H9 (cell line): ENCODE measurements around the gene RNASE7. TPM values are rescaled to one million over a fixed set of nuclear protein-coding genes. Genes with fewer than 3 reads are reported as not detected.

Experiments
- DNase-seq: peaks from one replicate; pipeline ENCODE4 v3.0.0-alpha.2; 2017
- H2AFZ ChIP-seq: one replicate; pipeline ENCODE4 v1.6.1; 2013; ENCODE audit warnings: mild to moderate bottlenecking, low read length, control low read depth, moderate library complexity
- H2AK5ac ChIP-seq: 2 replicates; pipeline ENCODE4 v1.6.1; 2013; ENCODE audit warnings: low read length, control low read depth, mixed read lengths; ENCODE audit not compliant: insufficient read length
- H2BK120ac ChIP-seq: one replicate; pipeline ENCODE4 v1.6.1; 2013; ENCODE audit warnings: low read depth, mild to moderate bottlenecking, low read length, control low read depth, inconsistent platforms; ENCODE audit not compliant: poor library complexity, severe bottlenecking
- H2BK12ac ChIP-seq: 2 replicates; pipeline ENCODE4 v1.6.1; 2013; ENCODE audit warnings: low read length, control low read depth, mixed read lengths, low read depth; ENCODE audit not compliant: insufficient read length
- H2BK15ac ChIP-seq: 2 replicates; pipeline ENCODE4 v1.6.1; 2013; ENCODE audit warnings: low read depth, low read length, control low read depth
- H2BK20ac ChIP-seq: one replicate; pipeline ENCODE4 v1.6.1; 2013; ENCODE audit warnings: low read depth, mild to moderate bottlenecking, low read length, control low read depth, inconsistent platforms; ENCODE audit not compliant: poor library complexity, severe bottlenecking
- H2BK5ac ChIP-seq: 2 replicates; pipeline ENCODE4 v1.6.1; 2013; ENCODE audit warnings: low read length, control low read depth, mixed read lengths; ENCODE audit not compliant: insufficient read length
- H3K14ac ChIP-seq: 2 replicates; pipeline ENCODE4 v1.6.1; 2013; ENCODE audit warnings: low read length, control low read depth; ENCODE audit not compliant: insufficient read depth
- H3K18ac ChIP-seq: 2 replicates; pipeline ENCODE4 v1.6.1; 2013; ENCODE audit warnings: low read depth, mild to moderate bottlenecking, mixed read lengths, low read length, control low read depth; ENCODE audit not compliant: insufficient read length
- H3K23ac ChIP-seq: 2 replicates; pipeline ENCODE4 v1.6.1; 2013; ENCODE audit warnings: low read length, control low read depth, mixed read lengths, low read depth; ENCODE audit not compliant: insufficient read length
- H3K23me2 ChIP-seq: 2 replicates; pipeline ENCODE4 v1.6.1; 2013; ENCODE audit warnings: low read depth, mild to moderate bottlenecking, mixed read lengths, low read length, control low read depth; ENCODE audit not compliant: insufficient read length, poor library complexity, severe bottlenecking
- H3K27ac ChIP-seq: 2 replicates; pipeline ENCODE4 v1.5.1; 2013; ENCODE audit warnings: low read length, control low read depth, mixed read lengths, low read depth; ENCODE audit not compliant: insufficient read length
- H3K27me3 ChIP-seq: 2 replicates; pipeline ENCODE4 v1.6.1; 2013; ENCODE audit warnings: low read length, control low read depth, inconsistent platforms; ENCODE audit not compliant: insufficient read depth
- H3K4ac ChIP-seq: 2 replicates; pipeline ENCODE4 v1.6.1; 2013; ENCODE audit warnings: low read depth, mild to moderate bottlenecking, control low read depth, inconsistent platforms, low read length, moderate library complexity
- H3K4me1 ChIP-seq: 2 replicates; pipeline ENCODE4 v1.6.1; 2013; ENCODE audit warnings: low read length, control low read depth, inconsistent platforms; ENCODE audit not compliant: insufficient read depth
- H3K4me2 ChIP-seq: 2 replicates; pipeline ENCODE4 v1.6.1; 2013; ENCODE audit warnings: low read length, control low read depth, mixed read lengths; ENCODE audit not compliant: insufficient read length, insufficient read depth
- H3K56ac ChIP-seq: 2 replicates; pipeline ENCODE4 v1.6.1; 2013; ENCODE audit warnings: low read depth, mild to moderate bottlenecking, mixed read lengths, low read length, control low read depth; ENCODE audit not compliant: insufficient read length
- H3K79me1 ChIP-seq: 2 replicates; pipeline ENCODE4 v1.6.1; 2013; ENCODE audit warnings: low read depth, mild to moderate bottlenecking, moderate library complexity, low read length, control low read depth, inconsistent platforms; ENCODE audit not compliant: insufficient read depth, poor library complexity, severe bottlenecking
- H3K79me2 ChIP-seq: 2 replicates; pipeline ENCODE4 v1.6.1; 2013; ENCODE audit warnings: low read length, control low read depth, inconsistent platforms; ENCODE audit not compliant: insufficient read depth
- H3K9ac ChIP-seq: 2 replicates; pipeline ENCODE4 v1.6.1; 2013; ENCODE audit warnings: low read length, control low read depth, mixed read lengths; ENCODE audit not compliant: insufficient read length; ENCODE audit errors: extremely low read depth
- H3K9me3 ChIP-seq: one replicate; pipeline ENCODE4 v1.6.1; 2013; ENCODE audit warnings: low read depth, low read length, inconsistent platforms; ENCODE audit not compliant: control insufficient read depth
- H3T11ph ChIP-seq: one replicate; pipeline ENCODE4 v1.6.1; 2013; ENCODE audit warnings: mild to moderate bottlenecking, low read length, control low read depth, inconsistent platforms
- H4K20me1 ChIP-seq: one replicate; pipeline ENCODE4 v1.6.1; 2013; ENCODE audit not compliant: control insufficient read depth, insufficient read length, insufficient read depth
- H4K5ac ChIP-seq: 2 replicates; pipeline ENCODE4 v1.6.1; 2013; ENCODE audit warnings: low read depth, mild to moderate bottlenecking, mixed read lengths, low read length, control low read depth; ENCODE audit not compliant: insufficient read length
- H4K8ac ChIP-seq: replicated peaks from 2 replicates; pipeline ENCODE4 v1.6.1; 2013; ENCODE audit warnings: low read length, control low read depth, mixed read lengths, low read depth; ENCODE audit not compliant: insufficient read length
- H4K91ac ChIP-seq: 2 replicates; pipeline ENCODE4 v1.6.1; 2013; ENCODE audit warnings: low read depth, mild to moderate bottlenecking, moderate library complexity, mixed read lengths, low read length, control low read depth; ENCODE audit not compliant: insufficient read length
- H3K27ac Mint-ChIP-seq, 3 experiments: 2 replicates in 2 of 3; 3 replicates in 1 of 3; pipeline ENCODE4 v1.8.0; 2020 to 2021; ENCODE audit warnings: mixed read lengths in 3 of 3, mild to moderate bottlenecking in 1 of 3, moderate library complexity in 1 of 3
- H3K27me3 Mint-ChIP-seq: 2 replicates; pipeline ENCODE4 v1.8.0; 2021; ENCODE audit warnings: low read depth, mild to moderate bottlenecking, moderate library complexity, mixed read lengths
- H3K36me3 Mint-ChIP-seq, 3 experiments: 2 replicates in 2 of 3; 3 replicates in 1 of 3; pipeline ENCODE4 v1.8.0; 2020 to 2021; ENCODE audit warnings: low read depth in 3 of 3, mixed read lengths in 3 of 3; ENCODE audit not compliant: insufficient read depth in 1 of 3
- H3K4me1 Mint-ChIP-seq, 2 experiments: 2 replicates each; pipeline ENCODE4 v1.8.0; 2020; ENCODE audit warnings: mixed read lengths in 2 of 2
- H3K4me3 Mint-ChIP-seq, 2 experiments: 2 replicates in 1 of 2; 3 replicates in 1 of 2; pipeline ENCODE4 v1.8.0; 2020 to 2021; ENCODE audit warnings: mild to moderate bottlenecking in 2 of 2, mixed read lengths in 2 of 2, moderate library complexity in 1 of 2
- H3K9me3 Mint-ChIP-seq, 2 experiments: 2 replicates in 1 of 2; 3 replicates in 1 of 2; pipeline ENCODE4 v1.8.0; 2020; ENCODE audit warnings: mild to moderate bottlenecking in 2 of 2, mixed read lengths in 2 of 2, moderate library complexity in 1 of 2
- WGBS: extraction: QIAGEN DNeasy Blood & Tissue Kit; methylation state at CpG from one replicate; pipeline ENCODE4 v1.1.7; 2013; ENCODE audit warnings: missing lambda C conversion rate, low lambda C conversion rate, mixed read lengths; ENCODE audit not compliant: insufficient read length; ENCODE audit errors: extremely low coverage; 5-methylcytosine and 5-hydroxymethylcytosine counted together
- total RNA-seq: library from RNA; stranded (reverse); gene quantifications from 2 replicates; pipeline ENCODE4 v1.2.1, GENCODE V29; 2021
- TF ChIP-seq, protein P1 (sequence below): fragments of 200-600 bp; sonication (generic); conservative IDR thresholded peaks from 3 replicates; pipeline ENCODE4 v1.8.0; 2021; ENCODE audit warnings: antibody characterized with exemption, mild to moderate bottlenecking

Gene RNASE7
- total RNA-seq, 1 experiment from 2014 or later: not detected

DNA sequence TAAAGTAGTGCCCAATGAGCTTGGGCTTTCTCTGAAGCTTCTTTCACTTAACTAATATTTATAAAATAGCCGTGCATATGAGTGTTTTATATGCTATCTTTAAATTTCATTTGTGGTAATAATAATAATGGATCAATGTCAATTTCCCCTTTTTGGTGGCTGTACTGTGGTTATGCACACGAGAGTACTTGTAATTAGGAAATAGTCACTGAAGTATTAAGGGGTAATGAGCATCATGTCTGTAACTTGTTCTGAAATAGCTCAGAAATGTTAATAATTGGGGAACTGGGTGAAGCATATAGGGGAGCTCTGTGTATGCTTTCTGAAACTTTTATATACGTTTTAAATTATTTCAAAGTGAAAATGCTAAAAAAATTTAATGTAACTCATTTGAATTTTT is 8.4 kb downstream of the RNASE7 start:
- H3K9me3 Mint-ChIP-seq: no peaks in the 10 kb centered on the region
- no peak overlapping the region for H4K5ac ChIP-seq

More for the DNA sequence above, 8.4 kb downstream of the RNASE7 start:
- Histone ChIP-seq H3T11ph (no peak overlapping the region), H2BK120ac (no peak overlapping the region), H3K79me1 (no peaks in the 10 kb centered on the region), H3K14ac (no peak overlapping the region), H3K4me2 (no peak overlapping the region), H2BK20ac (no peak overlapping the region), H3K4me1 (no peaks in the 10 kb centered on the region; the same call in 1 of the 2 replicates), H3K79me2 (no peaks in the 10 kb centered on the region), H4K8ac (no peak overlapping the region), H3K27ac (no peak overlapping the region), H2AFZ (no peak overlapping the region), H3K23ac (no peak overlapping the region), H2BK5ac (no peak overlapping the region), H3K56ac (no peak overlapping the region), H4K20me1 (no peaks in the 10 kb centered on the region), H2BK12ac (no peak overlapping the region), H2AK5ac (no peak overlapping the region), H3K4ac (no peak overlapping the region), H3K23me2 (no peaks in the 10 kb centered on the region), H3K18ac (no peak overlapping the region), H4K91ac (no peak overlapping the region), H3K9ac (no peak overlapping the region), H3K9me3 (no peaks in the 10 kb centered on the region), H2BK15ac (no peak overlapping the region), H3K27me3 (no peaks in the 10 kb centered on the region)
- Mint-ChIP-seq H3K4me3 (no peak overlapping the region), H3K36me3 (no peaks in the 10 kb centered on the region), H3K27ac (no peak overlapping the region), H3K27me3 (peaks cover 6% of the 10 kb centered on the region; the same call in 1 of the 2 replicates), H3K4me1 (peaks cover 7 to 10% of the 10 kb centered on the region in 2 experiments)
- TF ChIP-seq, protein P1, sequence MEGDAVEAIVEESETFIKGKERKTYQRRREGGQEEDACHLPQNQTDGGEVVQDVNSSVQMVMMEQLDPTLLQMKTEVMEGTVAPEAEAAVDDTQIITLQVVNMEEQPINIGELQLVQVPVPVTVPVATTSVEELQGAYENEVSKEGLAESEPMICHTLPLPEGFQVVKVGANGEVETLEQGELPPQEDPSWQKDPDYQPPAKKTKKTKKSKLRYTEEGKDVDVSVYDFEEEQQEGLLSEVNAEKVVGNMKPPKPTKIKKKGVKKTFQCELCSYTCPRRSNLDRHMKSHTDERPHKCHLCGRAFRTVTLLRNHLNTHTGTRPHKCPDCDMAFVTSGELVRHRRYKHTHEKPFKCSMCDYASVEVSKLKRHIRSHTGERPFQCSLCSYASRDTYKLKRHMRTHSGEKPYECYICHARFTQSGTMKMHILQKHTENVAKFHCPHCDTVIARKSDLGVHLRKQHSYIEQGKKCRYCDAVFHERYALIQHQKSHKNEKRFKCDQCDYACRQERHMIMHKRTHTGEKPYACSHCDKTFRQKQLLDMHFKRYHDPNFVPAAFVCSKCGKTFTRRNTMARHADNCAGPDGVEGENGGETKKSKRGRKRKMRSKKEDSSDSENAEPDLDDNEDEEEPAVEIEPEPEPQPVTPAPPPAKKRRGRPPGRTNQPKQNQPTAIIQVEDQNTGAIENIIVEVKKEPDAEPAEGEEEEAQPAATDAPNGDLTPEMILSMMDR: no peak
- WGBS: no CpG with 5 or more reads among the region's 3 CpGs
- DNase-seq: no peak
